ENCODE measurements around the gene CEP19. TPM values are rescaled to one million over a fixed set of nuclear protein-coding genes. Genes with fewer than 3 reads are reported as not detected.

Gene CEP19
- total RNA-seq, 1 donor from 2014 or later, result 2.5 TPM

Other genes with a start within 250 kb of the CEP19 start
- gene RNF168, start 208.5 kb downstream of the CEP19 start, total RNA-seq, result 18.3 to 21.9 TPM (median 19.5 TPM) in 3 replicates
- gene SMCO1, start 196.9 kb downstream of the CEP19 start, total RNA-seq, result not detected in 3 replicates
- gene WDR53, start 143.7 kb downstream of the CEP19 start, total RNA-seq, result 12.2 to 13.8 TPM (median 12.8 TPM) in 3 replicates
- 9.8 to 10.0 TPM (median 9.9 TPM) in 3 replicates for gene FBXO45, start 143.6 kb downstream of the CEP19 start, total RNA-seq
- 0.38 to 0.50 TPM in 2 of 3 replicates, not detected in the other for gene NRROS, start 72.6 kb downstream of the CEP19 start, total RNA-seq
- 27.2 to 31.2 TPM (median 30.8 TPM) in 3 replicates for gene PIGX, start 127 bp upstream of the CEP19 start, total RNA-seq
- 61.3 to 90.3 TPM (median 79.9 TPM) in 3 replicates for gene PAK2, start 27.6 kb upstream of the CEP19 start, total RNA-seq
- gene SENP5, start 155.7 kb upstream of the CEP19 start, total RNA-seq, result 34.8 to 37.5 TPM (median 36.2 TPM) in 3 replicates
- 59.5 to 67.2 TPM (median 61.5 TPM) in 3 replicates for gene NCBP2, start 230.3 kb upstream of the CEP19 start, total RNA-seq

Data from chondrocyte (in vitro differentiated cells).